ENCODE data around the gene TSPAN33. TPM values are rescaled to one million over a fixed set of nuclear protein-coding genes. Genes with fewer than 3 reads are reported as not detected.

TSPAN33 gene
- polyA plus RNA-seq, 1 donor: 39.6 TPM

DNA sequence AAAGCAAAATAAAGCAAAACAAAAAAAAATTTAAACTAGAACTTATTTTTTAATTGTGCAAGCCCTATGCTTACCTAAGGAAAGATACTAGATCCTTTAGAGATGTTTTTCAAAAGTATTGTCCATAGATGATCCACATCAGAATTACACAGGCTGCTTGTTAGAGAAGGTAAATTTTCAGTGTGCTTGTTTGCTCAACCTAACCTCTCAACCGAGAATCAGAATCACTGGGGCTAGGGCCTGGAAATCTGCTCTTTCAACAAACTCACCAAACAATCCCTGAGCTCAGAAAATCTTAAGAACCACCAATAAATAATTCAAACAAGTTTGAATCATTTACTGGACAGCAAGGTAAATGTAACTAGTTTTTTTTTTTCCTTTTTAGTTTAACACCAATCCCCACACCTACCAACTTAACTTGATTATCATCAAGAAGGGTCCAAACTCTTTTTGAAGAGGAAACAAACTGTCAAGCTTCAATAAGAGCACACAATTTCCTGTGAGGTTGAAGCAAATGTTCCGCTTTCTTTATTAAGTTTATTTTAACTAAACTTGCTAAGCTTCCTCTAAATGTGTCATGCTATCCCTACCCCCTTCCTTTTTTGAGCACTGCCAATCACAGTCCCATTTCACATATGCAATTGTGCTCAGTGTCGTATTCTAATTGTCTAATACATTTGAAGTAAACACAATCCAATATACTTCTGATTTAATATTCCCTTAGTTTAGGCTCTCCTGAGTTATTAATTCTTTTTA is 7.4 kb upstream of the TSPAN33 start:
- DNase-seq (ENCODE audit: low read depth): no peak

GRCh38 chr7:129143724-129144094 is 798 bp upstream of the TSPAN33 start:
- no peak for DNase-seq (ENCODE audit: low read depth)

DNA sequence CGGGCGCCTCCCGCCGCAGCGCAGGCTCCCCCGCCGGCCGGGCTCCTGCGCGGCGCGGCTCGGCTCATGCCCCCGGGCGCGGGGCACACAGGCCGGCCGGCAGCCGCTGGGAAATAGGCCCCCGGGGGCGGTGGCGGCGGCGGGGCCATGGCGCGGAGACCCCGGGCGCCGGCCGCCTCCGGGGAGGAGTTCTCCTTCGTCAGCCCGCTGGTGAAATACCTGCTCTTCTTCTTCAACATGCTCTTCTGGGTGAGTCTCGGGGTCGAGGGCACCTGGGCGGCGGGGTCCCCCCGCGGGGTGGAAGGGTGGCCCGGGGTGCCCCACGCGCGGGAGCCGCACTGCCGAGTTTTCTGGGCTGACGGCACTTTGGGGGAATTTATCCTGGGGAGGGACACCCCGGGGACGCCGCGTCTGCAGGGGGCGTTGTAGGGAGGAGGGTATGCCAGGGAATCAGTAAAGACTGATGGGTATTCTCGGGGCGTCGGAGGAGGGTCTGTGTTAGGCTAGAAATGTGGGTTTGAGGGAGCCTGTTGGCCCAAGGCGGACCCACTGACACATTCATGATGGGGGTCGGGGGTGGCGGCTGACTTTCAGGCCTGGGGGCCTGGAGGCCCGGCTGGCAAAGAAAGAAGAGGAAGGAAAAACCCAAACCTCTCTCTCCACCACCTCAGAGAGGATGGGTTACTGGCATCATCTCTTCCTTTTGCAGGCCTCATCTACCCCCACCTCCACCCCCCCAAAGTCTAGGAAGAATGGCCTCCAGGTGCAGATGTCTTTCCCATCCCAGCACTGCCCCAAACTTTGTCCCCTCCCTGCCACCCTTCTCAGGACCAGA is 544 bp downstream of the TSPAN33 start:
- DNase-seq (ENCODE audit: low read depth): no peak

DNA sequence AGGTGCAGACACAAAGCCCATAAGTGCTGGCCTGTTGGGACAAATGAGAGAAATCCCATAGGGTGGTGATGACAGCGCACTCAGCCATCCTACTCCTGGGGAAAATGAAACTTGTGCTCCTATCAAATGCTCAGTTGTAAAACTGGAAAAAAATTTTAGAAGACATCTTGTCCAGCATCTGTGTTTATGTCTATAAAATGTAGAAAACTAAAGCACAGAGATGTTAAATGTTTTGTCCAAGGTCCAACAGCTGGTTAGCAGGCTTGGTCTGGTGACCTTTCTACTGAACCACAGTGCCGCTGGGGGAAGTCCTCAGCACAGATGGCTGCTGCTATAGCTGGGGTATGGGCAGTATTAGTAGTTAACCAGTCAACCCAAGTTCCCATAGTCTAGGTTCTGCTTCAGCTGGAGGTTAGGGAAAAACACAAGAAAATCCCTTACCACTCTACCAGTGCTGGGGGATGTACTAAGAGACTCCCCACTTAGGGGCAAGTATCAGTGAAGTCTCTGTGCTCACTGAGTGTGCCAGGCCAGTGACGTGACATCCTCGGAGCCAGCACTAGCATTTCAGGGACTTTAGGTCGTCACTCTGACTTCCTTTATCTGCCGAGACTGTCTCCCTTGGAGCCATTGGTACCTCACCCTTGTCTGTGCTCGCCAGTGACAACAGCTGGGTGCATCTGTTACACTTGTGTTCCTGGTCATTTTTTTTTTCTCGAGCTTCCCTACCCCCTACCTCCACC is 1.9 kb downstream of the TSPAN33 start:
- DNase-seq (ENCODE audit: low read depth): no peak

DNA sequence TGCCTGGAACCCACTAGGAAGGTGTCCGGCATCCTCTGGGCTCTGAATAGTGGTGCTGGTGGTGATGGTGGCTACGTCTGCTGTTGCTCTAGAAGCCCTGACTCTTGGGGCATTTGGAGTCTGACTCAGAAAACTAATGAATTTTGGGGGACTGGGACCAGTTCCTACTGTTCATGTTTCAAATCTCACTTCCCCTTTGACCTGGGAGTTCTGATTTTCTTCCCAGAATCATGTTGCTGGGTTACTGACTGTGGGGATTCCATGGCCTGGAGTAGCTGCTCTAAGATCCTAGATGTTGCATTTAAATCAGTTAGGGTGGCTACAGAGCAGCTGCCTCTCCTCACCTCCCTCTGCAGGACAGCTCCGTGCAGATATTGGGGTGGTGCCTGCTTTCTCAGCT is 3.2 kb downstream of the TSPAN33 start:
- DNase-seq (ENCODE audit: low read depth): no peak

DNA sequence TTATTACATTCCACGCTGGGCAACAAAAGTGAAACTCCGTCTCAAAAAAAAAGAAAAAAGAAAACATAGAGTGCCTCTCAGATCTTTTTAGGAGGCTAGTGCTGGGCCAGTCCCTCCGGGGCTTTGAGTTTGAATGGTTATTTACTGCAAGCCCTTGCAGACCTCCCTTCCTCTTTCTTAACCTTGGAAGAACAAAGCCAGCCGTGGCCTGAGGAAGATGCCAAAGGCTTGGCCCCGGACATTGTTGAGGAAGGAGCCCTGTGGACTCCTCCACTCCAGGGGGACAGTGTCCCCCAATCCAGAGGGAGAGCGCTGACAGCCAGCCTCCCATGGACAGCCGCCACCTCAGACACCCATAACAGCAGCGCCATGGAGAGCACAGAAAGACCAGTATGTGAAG is 5.0 kb downstream of the TSPAN33 start:
- no peak for DNase-seq (ENCODE audit: low read depth)

- no peak for DNase-seq (ENCODE audit: low read depth)
Measured at GRCh38 chr7:129150199-129150996, 5.9 kb downstream of the TSPAN33 start.

GRCh38 chr7:129157651-129158050 is 13.1 kb downstream of the TSPAN33 start:
- no peak for DNase-seq (ENCODE audit: low read depth)

- DNase-seq (ENCODE audit: low read depth): no peak
Measured at GRCh38 chr7:129159539-129159938, 15.0 kb downstream of the TSPAN33 start.

DNA sequence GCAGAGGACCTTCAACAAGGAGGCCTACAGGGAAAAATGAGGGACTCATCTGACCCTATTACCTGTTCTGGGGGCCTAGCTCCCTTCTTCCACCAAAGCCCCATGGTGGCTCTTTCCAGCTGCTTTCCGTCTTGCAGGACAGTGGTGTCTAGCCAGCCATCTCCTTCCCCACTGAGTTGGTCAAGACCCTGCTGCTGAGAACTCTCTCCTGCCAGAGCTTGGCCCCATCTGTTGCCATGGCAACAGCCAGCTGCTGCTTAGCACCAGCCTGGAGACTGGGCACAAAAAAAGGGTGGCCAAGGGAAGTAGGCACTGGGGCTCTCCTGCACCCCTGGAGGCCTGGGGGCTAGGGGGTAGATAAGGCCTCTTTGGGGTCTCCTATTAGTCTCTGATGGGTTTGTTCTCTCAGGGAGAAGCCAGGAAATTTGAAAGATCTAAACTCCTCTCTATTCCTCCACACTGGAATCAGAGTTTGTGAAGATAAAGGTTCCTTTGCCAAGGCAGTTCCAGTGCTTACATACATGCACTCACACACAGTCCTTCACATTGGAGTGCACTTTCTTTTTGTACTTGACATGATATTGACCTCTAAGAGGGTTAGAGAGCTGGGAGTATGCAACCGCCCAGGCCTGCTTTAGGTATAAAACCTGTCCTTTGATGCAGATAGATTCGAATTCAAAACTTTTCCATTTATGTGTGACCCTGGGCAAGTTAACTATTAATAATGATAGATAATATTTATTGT is 15.8 kb downstream of the TSPAN33 start:
- no peak for DNase-seq (ENCODE audit: low read depth)

DNA sequence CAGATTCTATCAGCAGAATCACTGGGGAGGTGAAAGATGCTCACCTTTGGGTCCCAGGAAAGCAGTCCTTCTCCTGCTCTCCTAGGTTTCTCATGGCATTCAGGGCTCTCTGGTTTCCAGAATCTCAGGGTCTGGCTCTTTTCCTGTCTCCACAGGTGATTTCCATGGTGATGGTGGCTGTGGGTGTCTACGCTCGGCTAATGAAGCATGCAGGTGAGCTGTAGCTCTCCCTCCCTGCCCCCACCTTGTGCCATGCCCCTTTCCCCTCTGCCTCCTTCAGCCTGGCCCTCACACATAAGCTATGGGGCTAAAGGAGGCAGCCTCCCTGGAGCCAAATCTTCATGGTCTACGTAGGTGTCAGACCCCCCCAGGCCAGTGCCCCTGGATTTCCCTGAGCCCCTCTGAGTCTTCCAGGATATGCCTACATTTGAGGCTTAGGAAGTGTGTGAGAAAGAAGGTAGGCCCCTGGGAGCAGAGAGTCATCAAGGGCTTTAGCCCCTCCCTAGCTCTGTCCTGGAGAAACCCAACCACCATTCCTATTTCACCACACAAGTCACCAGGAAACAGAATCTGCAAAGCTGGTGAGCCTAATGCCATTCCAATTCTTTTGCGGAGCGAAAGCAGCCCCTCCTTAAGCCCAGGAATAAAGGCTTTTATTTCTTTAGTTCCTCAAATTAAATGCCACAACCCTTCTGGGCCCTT is 17.2 kb downstream of the TSPAN33 start:
- no peak for DNase-seq (ENCODE audit: low read depth)

GRCh38 chr7:129162732-129163131 is 18.2 kb downstream of the TSPAN33 start:
- DNase-seq (ENCODE audit: low read depth): no peak

GRCh38 chr7:129163875-129164544 is 19.5 kb downstream of the TSPAN33 start:
- peak; percentile 57 for DNase-seq (ENCODE audit: low read depth)

DNA sequence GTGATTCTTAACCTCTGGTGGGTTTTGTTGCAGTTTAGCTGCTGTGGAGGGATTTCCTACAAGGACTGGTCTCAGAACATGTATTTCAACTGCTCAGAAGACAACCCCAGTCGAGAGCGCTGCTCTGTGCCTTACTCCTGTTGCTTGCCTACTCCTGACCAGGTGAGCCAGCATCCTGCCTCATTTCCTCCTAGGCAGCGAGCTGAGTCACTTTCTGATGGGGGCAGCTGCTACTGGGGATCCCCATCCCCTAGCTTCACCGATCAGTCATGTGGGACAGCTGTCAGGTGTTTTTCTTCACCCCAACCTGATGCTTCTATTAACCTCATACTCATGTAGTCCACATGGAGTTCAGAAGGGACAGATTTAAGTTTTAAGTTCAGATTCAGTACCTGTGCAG is 22.2 kb downstream of the TSPAN33 start:
- no peak for DNase-seq (ENCODE audit: low read depth)

- no peak for DNase-seq (ENCODE audit: low read depth)
Measured at GRCh38 chr7:129167817-129168216, 23.3 kb downstream of the TSPAN33 start.

DNA sequence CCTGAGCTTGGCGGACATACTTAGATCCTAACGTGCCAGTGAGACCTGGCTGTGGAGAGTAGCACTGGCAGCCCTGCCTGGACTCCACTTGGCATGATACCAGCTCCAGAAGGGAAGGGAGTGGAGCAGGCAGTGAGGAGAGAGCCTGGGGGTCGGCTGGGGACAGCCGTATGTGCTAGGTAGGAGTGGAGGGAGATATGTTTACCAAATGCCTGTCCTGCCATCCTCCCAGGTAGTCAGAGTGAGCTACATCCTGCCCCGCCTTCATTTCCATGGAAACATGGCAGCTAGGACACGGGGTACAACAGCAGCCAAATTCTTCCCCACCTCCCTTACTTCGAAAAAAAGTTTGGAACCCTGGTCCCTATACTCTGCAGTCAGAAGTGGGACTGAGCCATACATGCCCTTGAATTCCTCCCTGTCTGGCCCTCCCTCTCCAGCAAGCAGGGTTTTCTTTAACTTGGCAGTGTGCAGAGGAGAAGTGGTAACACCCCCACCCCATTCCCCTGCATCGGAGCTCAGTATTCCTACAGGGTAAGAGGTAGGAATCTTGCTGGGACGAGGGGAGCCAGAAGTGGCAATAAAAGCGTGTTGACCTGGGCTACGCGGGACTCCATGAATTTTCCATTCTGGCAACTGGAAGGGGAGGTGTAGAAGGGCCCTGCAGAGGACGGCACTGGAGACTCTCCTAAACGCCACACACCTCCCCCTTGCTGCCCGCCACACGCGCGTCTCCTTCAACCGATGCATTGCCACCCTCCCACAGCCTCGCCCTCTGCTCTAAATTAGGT is 23.9 kb downstream of the TSPAN33 start:
- DNase-seq (ENCODE audit: low read depth): no peak

DNA sequence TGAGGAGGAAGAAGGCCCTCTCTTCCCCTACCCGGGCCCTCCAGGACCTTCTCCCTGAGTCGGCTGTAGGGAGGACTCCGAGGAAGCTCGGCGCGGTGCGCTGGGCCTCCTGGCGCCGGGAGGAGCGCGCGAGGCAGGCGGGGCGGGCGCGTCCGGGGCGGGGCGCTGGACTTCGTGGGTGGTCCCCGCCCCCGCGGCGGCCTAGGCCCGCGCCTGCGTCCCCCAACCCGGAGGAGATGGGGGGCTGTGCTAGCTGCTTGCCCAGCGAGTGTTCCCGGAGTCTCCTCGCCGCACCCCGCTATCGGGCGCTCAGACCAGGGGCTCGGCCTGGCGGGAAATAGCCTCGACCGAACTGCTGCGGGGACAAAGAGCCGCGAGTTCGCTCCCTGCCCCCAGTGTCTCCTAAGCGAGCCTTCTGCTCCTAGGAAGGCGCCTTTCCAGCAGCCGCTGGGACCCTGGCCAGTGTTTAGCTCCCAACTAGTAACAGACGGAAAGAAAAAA is 24.7 kb downstream of the TSPAN33 start:
- DNase-seq (ENCODE audit: low read depth): no peak

- no peak for DNase-seq (ENCODE audit: low read depth)
Measured at GRCh38 chr7:129169686-129170440, 25.4 kb downstream of the TSPAN33 start.
